IMR-90 (cell line): ENCODE data around the gene ABCA6.

ENCODE experiments used
- BHLHE40 ChIP-seq: fragments of 150-350 bp; IDR thresholded peaks from 2 replicates; pipeline ENCODE4 v1.6.1; 2016; ENCODE audit warnings: mild to moderate bottlenecking, low read depth, low read length
- CEBPB ChIP-seq: IDR thresholded peaks from 2 replicates; pipeline ENCODE4 v1.6.1; 2012; ENCODE audit warnings: low read depth, low read length, improper control_type of control experiment
- CHD1 ChIP-seq: IDR thresholded peaks from 2 replicates; pipeline ENCODE4 v1.6.1; 2012; ENCODE audit warnings: low read depth, low read length, improper control_type of control experiment
- CTCF ChIP-seq: conservative IDR thresholded peaks from 2 replicates; pipeline ENCODE4 v1.5.1; 2012; ENCODE audit warnings: mild to moderate bottlenecking, low read depth, low read length, improper control_type of control experiment
- FOS ChIP-seq: fragments of 150-350 bp; IDR thresholded peaks from 2 replicates; pipeline ENCODE4 v1.6.1; 2016; ENCODE audit warnings: low read depth, low read length
- MAFK ChIP-seq: IDR thresholded peaks from 2 replicates; pipeline ENCODE4 v1.6.1; 2012; ENCODE audit warnings: low read depth, low read length, improper control_type of control experiment
- MAZ ChIP-seq: IDR thresholded peaks from 2 replicates; pipeline ENCODE4 v1.6.1; 2012; ENCODE audit warnings: low read depth, mild to moderate bottlenecking, low read length, improper control_type of control experiment, moderate library complexity, borderline replicate concordance
- MXI1 ChIP-seq: IDR thresholded peaks from 2 replicates; pipeline ENCODE4 v1.6.1; 2012; ENCODE audit warnings: low read depth, mild to moderate bottlenecking, low read length, moderate library complexity, borderline replicate concordance
- NFE2L2 ChIP-seq: fragments of 150-350 bp; IDR thresholded peaks from 2 replicates; pipeline ENCODE4 v1.6.1; 2016; ENCODE audit warnings: low read depth, mild to moderate bottlenecking, low read length
- POLR2A ChIP-seq: IDR thresholded peaks from 2 replicates; pipeline ENCODE4 v1.6.1; 2012; ENCODE audit warnings: mild to moderate bottlenecking, low read depth, low read length
- RAD21 ChIP-seq: IDR thresholded peaks from 2 replicates; pipeline ENCODE4 v1.6.1; 2012; ENCODE audit warnings: low read length, improper control_type of control experiment
- RCOR1 ChIP-seq: IDR thresholded peaks from 2 replicates; pipeline ENCODE4 v1.6.1; 2012; ENCODE audit warnings: mild to moderate bottlenecking, low read length, improper control_type of control experiment; ENCODE audit not compliant: insufficient replicate concordance
- RFX5 ChIP-seq: IDR thresholded peaks from 2 replicates; pipeline ENCODE4 v1.8.0; 2012; ENCODE audit warnings: low read depth, mild to moderate bottlenecking, low read length, moderate library complexity
- SMC3 ChIP-seq: fragments of 150-350 bp; IDR thresholded peaks from 2 replicates; pipeline ENCODE4 v1.6.1; 2016; ENCODE audit warnings: low read depth, mild to moderate bottlenecking, antibody characterized with exemption, low read length, moderate library complexity

GRCh38 chr17:69057280-69057679 is 84.4 kb downstream of the ABCA6 start:
- TF ChIP-seq CHD1 = no peak
- TF ChIP-seq POLR2A = no peak
- TF ChIP-seq CTCF = no peak
- TF ChIP-seq SMC3 = no peak
- TF ChIP-seq MAFK = no peak
- no peak for TF ChIP-seq CEBPB
- no peak for TF ChIP-seq MXI1
- no peak for TF ChIP-seq FOS
- TF ChIP-seq RAD21 = no peak
- no peak for TF ChIP-seq MAZ
- TF ChIP-seq RCOR1 = no peak
- TF ChIP-seq BHLHE40 = no peak
- TF ChIP-seq RFX5 = no peak
- TF ChIP-seq NFE2L2 = no peak
